ENCODE data around the gene LENG9.

The LENG9 gene

GRCh38 chr19:54415901-54416673, 47.5 kb downstream of the LENG9 start:
- Histone ChIP-seq H3K27me3 (ENCODE audit: control insufficient read depth in 3 of 3, insufficient read depth in 3 of 3, low read depth in 1 of 3, low read length in 3 of 3) (no peaks in the 10 kb centered on the region), H3K4me1 (ENCODE audit: control insufficient read depth in 2 of 2, insufficient read depth in 1 of 2, low read depth in 1 of 2, low read length in 2 of 2) (peaks cover 29 to 42% of the 10 kb centered on the region in 2 donors), H2BK12ac (ENCODE audit: low read length) (no peak overlapping the region), H3K4me3 (ENCODE audit: low read length in 2 of 2) (peak overlapping the region; percentile 78 to 94), H2BK15ac (ENCODE audit: low read length) (peak overlapping the region; percentile 69), H3K14ac (ENCODE audit: low read length) (peak overlapping the region; percentile 98), H2AK5ac (ENCODE audit: low read depth, low read length) (peak overlapping the region; percentile 97), H3K9ac (ENCODE audit: low read depth, low read length, poor library complexity) (peak overlapping the region; percentile 97), H3K9me3 (replicated peaks in 1 of 2; ENCODE audit: control insufficient read depth in 2 of 2, insufficient read depth in 1 of 2, low read depth in 1 of 2, low read length in 2 of 2) (peaks cover 0 to 8% of the 10 kb centered on the region in 2 donors), H3K4me2 (ENCODE audit: insufficient read depth, low read length, poor library complexity, severe bottlenecking) (peak overlapping the region; percentile 88), H3K79me1 (ENCODE audit: low read depth, low read length) (peaks cover 18% of the 10 kb centered on the region), H3K4ac (ENCODE audit: low read length) (no peak overlapping the region), H2BK120ac (ENCODE audit: low read depth, low read length) (peak overlapping the region; percentile 84), H3K18ac (ENCODE audit: low read length) (peak overlapping the region; percentile 97), H3K23ac (ENCODE audit: low read depth, low read length, poor library complexity) (peak overlapping the region; percentile 90), H4K8ac (ENCODE audit: low read depth, low read length) (no peak overlapping the region), H2AFZ (ENCODE audit: low read length) (peak overlapping the region; percentile 87), H3K36me3 (replicated peaks in 1 of 2; ENCODE audit: control insufficient read depth in 2 of 2, insufficient read depth in 2 of 2, low read length in 2 of 2) (peaks cover 11 to 15% of the 10 kb centered on the region in 2 donors), H2BK5ac (ENCODE audit: low read length) (peak overlapping the region; percentile 96), H3K27ac (replicated peaks; ENCODE audit: low read length) (peak overlapping the region; percentile 41), H4K91ac (ENCODE audit: low read depth, low read length, poor library complexity) (peak overlapping the region; percentile 14)
- no peak for DNase-seq (ENCODE audit: low spot score)
- no CpG with 5 or more reads among the region's 28 CpGs for WGBS, 2 donors (ENCODE audit: extremely low coverage in 2 of 2, insufficient read length in 2 of 2, insufficient replicate concordance in 1 of 2)

DNA sequence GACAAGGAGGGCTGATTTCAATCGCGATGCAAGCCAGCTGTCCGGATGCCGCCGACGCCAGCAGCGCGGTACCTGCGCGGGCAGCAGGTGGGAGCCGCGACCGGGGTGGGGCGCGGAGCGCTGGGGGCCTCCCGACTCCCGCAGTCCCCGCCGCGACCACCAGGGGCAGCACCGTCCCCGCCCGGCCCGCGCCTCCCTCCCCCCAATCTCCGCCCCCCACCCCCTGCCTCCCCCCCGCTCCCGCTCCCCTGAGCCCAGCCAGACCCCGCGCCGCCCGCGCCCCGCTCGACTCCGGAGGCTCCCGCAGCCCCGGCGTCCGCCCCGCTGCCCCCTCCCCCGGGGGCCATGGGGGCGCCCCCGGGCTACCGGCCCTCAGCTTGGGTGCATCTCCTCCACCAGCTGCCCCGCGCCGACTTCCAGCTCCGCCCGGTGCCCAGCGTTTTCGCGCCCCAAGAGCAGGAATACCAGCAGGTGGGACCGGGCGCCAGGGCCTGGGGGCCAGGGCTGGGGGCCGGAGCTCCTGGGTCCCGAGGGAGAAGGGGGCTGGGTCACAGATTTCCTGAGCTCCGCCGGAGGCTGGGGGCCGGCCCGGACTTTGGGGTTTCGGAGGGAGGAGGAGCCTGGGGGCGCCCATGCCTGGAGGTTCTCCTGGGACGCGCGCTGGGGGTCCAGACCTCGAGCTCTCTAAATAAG, 48.2 kb downstream of the LENG9 start, which contains the start of gene TTYH1:
Gene TTYH1, plus strand, starts transcription at position 257 of the 693 bp plus-strand sequence. Its CDS starts 89 bp downstream, at position 346.
- Histone ChIP-seq H3K4me3 (ENCODE audit: low read length in 2 of 2) (peak within 1 kb of the TSS; percentile 78 to 94), H3K79me1 (ENCODE audit: low read depth, low read length) (peaks cover 18% of the 10 kb centered on the region), H4K8ac (ENCODE audit: low read depth, low read length) (no peak within 1 kb of the TSS), H3K4me1 (ENCODE audit: control insufficient read depth in 2 of 2, insufficient read depth in 1 of 2, low read depth in 1 of 2, low read length in 2 of 2) (peaks cover 32 to 37% of the 10 kb centered on the region in 2 donors), H3K36me3 (replicated peaks in 1 of 2; ENCODE audit: control insufficient read depth in 2 of 2, insufficient read depth in 2 of 2, low read length in 2 of 2) (peaks cover 11 to 15% of the 10 kb centered on the region in 2 donors), H2BK5ac (ENCODE audit: low read length) (peak within 1 kb of the TSS; percentile 96), H3K23ac (ENCODE audit: low read depth, low read length, poor library complexity) (peak within 1 kb of the TSS; percentile 39), H3K27ac (replicated peaks; ENCODE audit: low read length) (peak within 1 kb of the TSS; percentile 41), H2AK5ac (ENCODE audit: low read depth, low read length) (peak within 1 kb of the TSS; percentile 97), H3K27me3 (ENCODE audit: control insufficient read depth in 3 of 3, insufficient read depth in 3 of 3, low read depth in 1 of 3, low read length in 3 of 3) (no peaks in the 10 kb centered on the region), H3K4ac (ENCODE audit: low read length) (no peak within 1 kb of the TSS), H4K91ac (ENCODE audit: low read depth, low read length, poor library complexity) (peak within 1 kb of the TSS; percentile 14), H3K9me3 (replicated peaks in 1 of 2; ENCODE audit: control insufficient read depth in 2 of 2, insufficient read depth in 1 of 2, low read depth in 1 of 2, low read length in 2 of 2) (peaks cover 0 to 8% of the 10 kb centered on the region in 2 donors), H2BK120ac (ENCODE audit: low read depth, low read length) (peak within 1 kb of the TSS; percentile 84), H3K14ac (ENCODE audit: low read length) (no peak within 1 kb of the TSS), H2BK12ac (ENCODE audit: low read length) (no peak within 1 kb of the TSS), H3K18ac (ENCODE audit: low read length) (peak within 1 kb of the TSS; percentile 97), H2AFZ (ENCODE audit: low read length) (peak within 1 kb of the TSS; percentile 87), H3K9ac (ENCODE audit: low read depth, low read length, poor library complexity) (peak within 1 kb of the TSS; percentile 97), H3K4me2 (ENCODE audit: insufficient read depth, low read length, poor library complexity, severe bottlenecking) (peak within 1 kb of the TSS; percentile 88), H2BK15ac (ENCODE audit: low read length) (peak within 1 kb of the TSS; percentile 69)
- WGBS, 2 donors (ENCODE audit: extremely low coverage in 2 of 2, insufficient read length in 2 of 2, insufficient replicate concordance in 1 of 2): no CpG with 5 or more reads among the region's 68 CpGs
- DNase-seq (ENCODE audit: low spot score): no peak

GRCh38 chr19:54414156-54414555, 49.4 kb downstream of the LENG9 start:
- no peak overlapping the region for H2BK120ac ChIP-seq (ENCODE audit: low read depth, low read length)
- H3K27me3 ChIP-seq (ENCODE audit: control insufficient read depth in 3 of 3, insufficient read depth in 3 of 3, low read depth in 1 of 3, low read length in 3 of 3): no peaks in the 10 kb centered on the region
- peaks cover 0 to 8% of the 10 kb centered on the region in 2 donors for H3K9me3 ChIP-seq (replicated peaks in 1 of 2; ENCODE audit: control insufficient read depth in 2 of 2, insufficient read depth in 1 of 2, low read depth in 1 of 2, low read length in 2 of 2)
- no peak overlapping the region for H3K4me3 ChIP-seq (ENCODE audit: low read length in 2 of 2)
- H3K4me1 ChIP-seq (ENCODE audit: control insufficient read depth in 2 of 2, insufficient read depth in 1 of 2, low read depth in 1 of 2, low read length in 2 of 2): peaks cover 24 to 26% of the 10 kb centered on the region in 2 donors
- H4K91ac ChIP-seq (ENCODE audit: low read depth, low read length, poor library complexity): no peak overlapping the region
- no peak overlapping the region for H2BK5ac ChIP-seq (ENCODE audit: low read length)
- DNase-seq (ENCODE audit: low spot score): no peak
- peaks cover 18% of the 10 kb centered on the region for H3K79me1 ChIP-seq (ENCODE audit: low read depth, low read length)
- no peak overlapping the region for H2AFZ ChIP-seq (ENCODE audit: low read length)
- WGBS, 2 donors (ENCODE audit: extremely low coverage in 2 of 2, insufficient read length in 2 of 2, insufficient replicate concordance in 1 of 2): 100% methylated on average over 2 of the region's 4 CpGs
- no peak overlapping the region for H3K27ac ChIP-seq (replicated peaks; ENCODE audit: low read length)
- H3K36me3 ChIP-seq (replicated peaks in 1 of 2; ENCODE audit: control insufficient read depth in 2 of 2, insufficient read depth in 2 of 2, low read length in 2 of 2): peaks cover 6 to 10% of the 10 kb centered on the region in 2 donors
- no peak overlapping the region for H3K14ac ChIP-seq (ENCODE audit: low read length)
- H2BK15ac ChIP-seq (ENCODE audit: low read length): no peak overlapping the region
- H2AK5ac ChIP-seq (ENCODE audit: low read depth, low read length): peak overlapping the region; percentile 70
- no peak overlapping the region for H4K8ac ChIP-seq (ENCODE audit: low read depth, low read length)
- no peak overlapping the region for H2BK12ac ChIP-seq (ENCODE audit: low read length)
- H3K18ac ChIP-seq (ENCODE audit: low read length): no peak overlapping the region
- H3K4ac ChIP-seq (ENCODE audit: low read length): no peak overlapping the region
- no peak overlapping the region for H3K23ac ChIP-seq (ENCODE audit: low read depth, low read length, poor library complexity)
- H3K9ac ChIP-seq (ENCODE audit: low read depth, low read length, poor library complexity): peak overlapping the region; percentile 32
- H3K4me2 ChIP-seq (ENCODE audit: insufficient read depth, low read length, poor library complexity, severe bottlenecking): no peak overlapping the region

GRCh38 chr19:54412877-54413276, 50.7 kb downstream of the LENG9 start:
- Histone ChIP-seq H3K23ac (ENCODE audit: low read depth, low read length, poor library complexity) (no peak overlapping the region), H3K4me3 (ENCODE audit: low read length in 2 of 2) (no peak overlapping the region), H3K4ac (ENCODE audit: low read length) (no peak overlapping the region), H3K4me2 (ENCODE audit: insufficient read depth, low read length, poor library complexity, severe bottlenecking) (no peak overlapping the region), H3K18ac (ENCODE audit: low read length) (no peak overlapping the region), H2BK5ac (ENCODE audit: low read length) (no peak overlapping the region), H3K79me1 (ENCODE audit: low read depth, low read length) (peaks cover 14% of the 10 kb centered on the region), H2BK15ac (ENCODE audit: low read length) (no peak overlapping the region), H4K8ac (ENCODE audit: low read depth, low read length) (no peak overlapping the region), H2BK12ac (ENCODE audit: low read length) (no peak overlapping the region), H2AK5ac (ENCODE audit: low read depth, low read length) (no peak overlapping the region), H2BK120ac (ENCODE audit: low read depth, low read length) (no peak overlapping the region), H4K91ac (ENCODE audit: low read depth, low read length, poor library complexity) (no peak overlapping the region), H3K9me3 (replicated peaks in 1 of 2; ENCODE audit: control insufficient read depth in 2 of 2, insufficient read depth in 1 of 2, low read depth in 1 of 2, low read length in 2 of 2) (peaks cover 0 to 8% of the 10 kb centered on the region in 2 donors), H3K36me3 (replicated peaks in 1 of 2; ENCODE audit: control insufficient read depth in 2 of 2, insufficient read depth in 2 of 2, low read length in 2 of 2) (peaks cover 6 to 10% of the 10 kb centered on the region in 2 donors), H3K27me3 (ENCODE audit: control insufficient read depth in 3 of 3, insufficient read depth in 3 of 3, low read depth in 1 of 3, low read length in 3 of 3) (no peaks in the 10 kb centered on the region), H3K9ac (ENCODE audit: low read depth, low read length, poor library complexity) (no peak overlapping the region), H3K4me1 (ENCODE audit: control insufficient read depth in 2 of 2, insufficient read depth in 1 of 2, low read depth in 1 of 2, low read length in 2 of 2) (peaks cover 14% of the 10 kb centered on the region in 2 donors), H3K14ac (ENCODE audit: low read length) (no peak overlapping the region), H2AFZ (ENCODE audit: low read length) (no peak overlapping the region), H3K27ac (replicated peaks; ENCODE audit: low read length) (no peak overlapping the region)
- no CpG with 5 or more reads among the region's 4 CpGs for WGBS, 2 donors (ENCODE audit: extremely low coverage in 2 of 2, insufficient read length in 2 of 2, insufficient replicate concordance in 1 of 2)
- no peak for DNase-seq (ENCODE audit: low spot score)
